Liver (tissue), 9 donors: ENCODE results near the gene CPT1B. TPM values are rescaled to one million over a fixed set of nuclear protein-coding genes. Genes with fewer than 3 reads are reported as not detected.

Experiments
- DNase-seq: peaks from one replicate; pipeline ENCODE4 v3.0.0-alpha.2; 2017; ENCODE audit warnings: low spot score
- H3K27ac ChIP-seq, 2 donors: one replicate each; pipeline ENCODE4 v1.7.0; 2013; ENCODE audit warnings: inconsistent platforms in 2 of 2, low read length in 2 of 2, control low read depth in 1 of 2, low read depth in 1 of 2, mild to moderate bottlenecking in 1 of 2
- H3K27me3 ChIP-seq, 4 donors: one replicate each; pipeline versions ENCODE4 v1.6.1 to v1.7.0; 2013; ENCODE audit warnings: low read length in 3 of 4, inconsistent platforms in 1 of 4, mild to moderate bottlenecking in 1 of 4, moderate library complexity in 1 of 4; ENCODE audit not compliant: control insufficient read depth in 4 of 4, insufficient read depth in 4 of 4
- H3K36me3 ChIP-seq, 4 donors: one replicate each; pipeline versions ENCODE4 v1.6.1 to v1.7.0; 2013; ENCODE audit warnings: low read length in 3 of 4, mild to moderate bottlenecking in 3 of 4, low read depth in 1 of 4, moderate library complexity in 1 of 4; ENCODE audit not compliant: control insufficient read depth in 4 of 4, insufficient read depth in 3 of 4
- H3K4me1 ChIP-seq, 4 donors: one replicate each; pipeline versions ENCODE4 v1.6.1 to v1.7.0; 2013; ENCODE audit warnings: low read length in 3 of 4, mild to moderate bottlenecking in 3 of 4, moderate library complexity in 1 of 4; ENCODE audit not compliant: control insufficient read depth in 4 of 4, insufficient read depth in 4 of 4
- H3K4me3 ChIP-seq, 3 donors: one replicate each; pipeline versions ENCODE4 v1.6.1 to v1.7.0; 2013; ENCODE audit warnings: low read length in 3 of 3, control low read depth in 1 of 3, low read depth in 1 of 3, mild to moderate bottlenecking in 1 of 3
- H3K9ac ChIP-seq, 2 donors: one replicate each; pipeline ENCODE4 v1.7.0; 2013; ENCODE audit warnings: low read length in 2 of 2, mild to moderate bottlenecking in 2 of 2, moderate library complexity in 2 of 2, control low read depth in 1 of 2, low read depth in 1 of 2
- H3K9me3 ChIP-seq, 4 donors: one replicate each; pipeline versions ENCODE4 v1.6.1 to v1.7.0; 2013; ENCODE audit warnings: low read length in 3 of 4; ENCODE audit not compliant: control insufficient read depth in 4 of 4
- CTCF ChIP-seq: fragments of 150-350 bp; IDR thresholded peaks from 2 replicates; pipeline ENCODE4 v1.5.1; 2017; ENCODE audit warnings: improper control_type of control experiment, low read depth, low read length; ENCODE audit not compliant: missing input control
- EGR1 ChIP-seq, 2 donors: IDR thresholded peaks; 2 replicates each; pipeline ENCODE4 v1.6.1; 2016 to 2018; ENCODE audit warnings: antibody characterized with exemption in 2 of 2, low read depth in 2 of 2
- FOXA1 ChIP-seq: IDR thresholded peaks from 2 replicates; pipeline ENCODE4 v1.6.1; 2016; ENCODE audit warnings: antibody characterized with exemption
- FOXA2 ChIP-seq: IDR thresholded peaks from 2 replicates; pipeline ENCODE4 v1.6.1; 2016; ENCODE audit warnings: antibody characterized with exemption
- GABPA ChIP-seq, 2 donors: IDR thresholded peaks in 1 of 2; conservative IDR thresholded peaks in 1 of 2; 2 replicates each; pipeline ENCODE4 v1.6.1; 2016; ENCODE audit warnings: antibody characterized with exemption in 2 of 2, mild to moderate bottlenecking in 1 of 2, moderate library complexity in 1 of 2
- HNF4A ChIP-seq, 2 donors: conservative IDR thresholded peaks; 2 replicates each; pipeline ENCODE4 v1.6.1; 2016; ENCODE audit warnings: antibody characterized with exemption in 2 of 2, mild to moderate bottlenecking in 2 of 2
- HNF4G ChIP-seq: IDR thresholded peaks from 2 replicates; pipeline ENCODE4 v1.6.1; 2016; ENCODE audit warnings: antibody characterized with exemption
- JUND ChIP-seq, 2 donors: IDR thresholded peaks; 2 replicates each; pipeline ENCODE4 v1.6.1; 2016; ENCODE audit warnings: antibody characterized with exemption in 2 of 2
- MAX ChIP-seq: IDR thresholded peaks from 2 replicates; pipeline ENCODE4 v1.6.1; 2016; ENCODE audit warnings: antibody characterized with exemption
- NR2F2 ChIP-seq: IDR thresholded peaks from 2 replicates; pipeline ENCODE4 v1.6.1; 2016; ENCODE audit warnings: antibody characterized with exemption
- RAD21 ChIP-seq, 2 donors: IDR thresholded peaks; 2 replicates each; pipeline ENCODE4 v1.6.1; 2016; ENCODE audit warnings: antibody characterized with exemption in 2 of 2, mild to moderate bottlenecking in 2 of 2
- REST ChIP-seq: IDR thresholded peaks from 2 replicates; pipeline ENCODE4 v1.6.1; 2016; ENCODE audit warnings: antibody characterized with exemption, mild to moderate bottlenecking
- RXRA ChIP-seq, 2 donors: IDR thresholded peaks; 2 replicates each; pipeline ENCODE4 v1.6.1; 2017 to 2018; ENCODE audit warnings: antibody characterized with exemption in 2 of 2, mild to moderate bottlenecking in 1 of 2
- SP1 ChIP-seq: IDR thresholded peaks from 2 replicates; pipeline ENCODE4 v1.6.1; 2018; ENCODE audit warnings: antibody characterized with exemption, mild to moderate bottlenecking
- TAF1 ChIP-seq: conservative IDR thresholded peaks from 2 replicates; pipeline ENCODE4 v1.6.1; 2016; ENCODE audit warnings: antibody characterized with exemption, mild to moderate bottlenecking
- YY1 ChIP-seq: IDR thresholded peaks from 2 replicates; pipeline ENCODE4 v1.6.1; 2016; ENCODE audit warnings: antibody characterized with exemption, mild to moderate bottlenecking
- ZBTB33 ChIP-seq: IDR thresholded peaks from 2 replicates; pipeline ENCODE4 v1.6.1; 2016; ENCODE audit warnings: antibody characterized with exemption
- WGBS: extraction: QIAGEN DNeasy Blood & Tissue Kit; methylation state at CpG from one replicate; pipeline ENCODE4 v1.1.7; 2013; 5-methylcytosine and 5-hydroxymethylcytosine counted together
- polyA plus RNA-seq, 2 donors: library from polyadenylated mRNA; stranded (reverse) in 1 of 2; unstranded in 1 of 2; fragments of 200-250 nt in 1 of 2; fragments of >200 nt in 1 of 2; fragmentation: Nextera tagmentation in 1 of 2; extraction: Ambion mirVana in 1 of 2; gene quantifications; one replicate each; pipeline versions ENCODE4 v1.2.1 to v1.2.3, GENCODE V29; 2013 to 2015
- total RNA-seq, 2 donors: library from RNA; depleted of rRNA; stranded (reverse); fragments of >200 nt; gene quantifications; one replicate each; pipeline ENCODE4 v1.2.3, GENCODE V29; 2014
- donor health status: healthy.
- donor health status: healthy.
- donor health status: healthy.
- donor health status: healthy.
- donor health status: healthy.

Gene CPT1B
- total and polyA plus RNA-seq, 4 donors: 3.0 to 13.6 (median 4.9) TPM

GRCh38 chr22:50532824-50533796 lies 45.1 kb downstream of the CPT1B start:
- DNase-seq: no peak
- H3K9me3 ChIP-seq: no peaks in the 10 kb centered on the region
- H3K27ac ChIP-seq: peak overlapping the region; percentile 92 to 98
- peak overlapping the region in 1 of 3 donors; percentile 93 for H3K4me3 ChIP-seq
- WGBS: 77% methylated on average over 19 of the region's 19 CpGs
- TF ChIP-seq FOXA1: no peak
- TF ChIP-seq RXRA (IDR thresholded peaks at IDR 0.05): no peak
- TF ChIP-seq HNF4G: no peak
- TF ChIP-seq GABPA (IDR thresholded peaks at IDR 0.05 in 1 of 2, conservative IDR thresholded peaks at IDR 0.05 in 1 of 2): no peak
- TF ChIP-seq CTCF: no peak
- TF ChIP-seq SP1: no peak
- no peak for TF ChIP-seq NR2F2
- TF ChIP-seq FOXA2: no peak
- TF ChIP-seq JUND (IDR thresholded peaks at IDR 0.05): no peak
- TF ChIP-seq ZBTB33: no peak
- TF ChIP-seq MAX: no peak
- no peak for TF ChIP-seq REST
- TF ChIP-seq HNF4A (conservative IDR thresholded peaks at IDR 0.05): no peak
- TF ChIP-seq YY1: no peak
- TF ChIP-seq RAD21 (IDR thresholded peaks at IDR 0.05): no peak
- no peak for TF ChIP-seq TAF1
- no peak for TF ChIP-seq EGR1 (IDR thresholded peaks at IDR 0.05; ENCODE audit: low read depth in 2 of 2)
- no peak overlapping the region for H3K9ac ChIP-seq
- H3K4me1 ChIP-seq: peaks cover 0 to 24% (median 14%) of the 10 kb centered on the region in 4 donors
- no peaks in the 10 kb centered on the region for H3K36me3 ChIP-seq
- no peaks in the 10 kb centered on the region for H3K27me3 ChIP-seq
